Retinal pigment epithelial cell (primary cell): ENCODE results near the gene SLC13A3.

Experiments
- DNase-seq: peaks from one replicate; pipeline ENCODE4 v3.0.0-alpha.2; 2010; ENCODE audit warnings: low read depth
- H3K4me3 ChIP-seq: 2 replicates; pipeline ENCODE4 v1.5.1; 2011; ENCODE audit warnings: mild to moderate bottlenecking, low read length, control low read depth, moderate library complexity
- TF ChIP-seq, protein P1 (sequence below): conservative IDR thresholded peaks from 2 replicates; pipeline ENCODE4 v1.5.1; 2011; ENCODE audit warnings: low read depth, low read length, control low read depth, inconsistent platforms

SLC13A3 gene

DNA sequence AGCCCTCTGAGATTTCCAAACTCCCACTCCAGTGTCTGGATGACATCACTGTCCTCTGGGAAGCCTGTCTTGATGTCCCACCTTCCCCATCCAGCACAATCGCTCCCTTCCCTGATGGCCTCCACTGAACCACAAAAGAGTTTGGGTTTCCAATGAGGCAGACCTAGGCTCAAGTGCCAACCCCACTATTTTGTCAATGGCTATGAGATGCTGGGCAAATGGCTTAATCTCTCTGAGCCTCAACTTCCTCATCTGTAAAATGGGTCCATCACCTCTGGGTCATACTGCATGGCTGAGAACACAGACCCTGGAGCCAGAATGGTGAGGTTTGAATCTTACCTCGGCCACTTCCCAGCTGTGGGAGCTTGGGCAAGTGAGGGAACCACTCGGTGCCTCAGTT lies 11.7 kb downstream of the SLC13A3 start:
- DNase-seq, result no peak
- TF ChIP-seq, protein P1, sequence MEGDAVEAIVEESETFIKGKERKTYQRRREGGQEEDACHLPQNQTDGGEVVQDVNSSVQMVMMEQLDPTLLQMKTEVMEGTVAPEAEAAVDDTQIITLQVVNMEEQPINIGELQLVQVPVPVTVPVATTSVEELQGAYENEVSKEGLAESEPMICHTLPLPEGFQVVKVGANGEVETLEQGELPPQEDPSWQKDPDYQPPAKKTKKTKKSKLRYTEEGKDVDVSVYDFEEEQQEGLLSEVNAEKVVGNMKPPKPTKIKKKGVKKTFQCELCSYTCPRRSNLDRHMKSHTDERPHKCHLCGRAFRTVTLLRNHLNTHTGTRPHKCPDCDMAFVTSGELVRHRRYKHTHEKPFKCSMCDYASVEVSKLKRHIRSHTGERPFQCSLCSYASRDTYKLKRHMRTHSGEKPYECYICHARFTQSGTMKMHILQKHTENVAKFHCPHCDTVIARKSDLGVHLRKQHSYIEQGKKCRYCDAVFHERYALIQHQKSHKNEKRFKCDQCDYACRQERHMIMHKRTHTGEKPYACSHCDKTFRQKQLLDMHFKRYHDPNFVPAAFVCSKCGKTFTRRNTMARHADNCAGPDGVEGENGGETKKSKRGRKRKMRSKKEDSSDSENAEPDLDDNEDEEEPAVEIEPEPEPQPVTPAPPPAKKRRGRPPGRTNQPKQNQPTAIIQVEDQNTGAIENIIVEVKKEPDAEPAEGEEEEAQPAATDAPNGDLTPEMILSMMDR, result no peak
- H3K4me3 ChIP-seq, result no peak overlapping the region

GRCh38 chr20:46638898-46639274 lies 12.4 kb downstream of the SLC13A3 start:
- TF ChIP-seq, protein P1, result no peak
- H3K4me3 ChIP-seq, result no peak overlapping the region
- no peak for DNase-seq

GRCh38 chr20:46638134-46638897 lies 12.9 kb downstream of the SLC13A3 start:
- TF ChIP-seq, protein P1, result no peak
- no peak overlapping the region for H3K4me3 ChIP-seq

DNA sequence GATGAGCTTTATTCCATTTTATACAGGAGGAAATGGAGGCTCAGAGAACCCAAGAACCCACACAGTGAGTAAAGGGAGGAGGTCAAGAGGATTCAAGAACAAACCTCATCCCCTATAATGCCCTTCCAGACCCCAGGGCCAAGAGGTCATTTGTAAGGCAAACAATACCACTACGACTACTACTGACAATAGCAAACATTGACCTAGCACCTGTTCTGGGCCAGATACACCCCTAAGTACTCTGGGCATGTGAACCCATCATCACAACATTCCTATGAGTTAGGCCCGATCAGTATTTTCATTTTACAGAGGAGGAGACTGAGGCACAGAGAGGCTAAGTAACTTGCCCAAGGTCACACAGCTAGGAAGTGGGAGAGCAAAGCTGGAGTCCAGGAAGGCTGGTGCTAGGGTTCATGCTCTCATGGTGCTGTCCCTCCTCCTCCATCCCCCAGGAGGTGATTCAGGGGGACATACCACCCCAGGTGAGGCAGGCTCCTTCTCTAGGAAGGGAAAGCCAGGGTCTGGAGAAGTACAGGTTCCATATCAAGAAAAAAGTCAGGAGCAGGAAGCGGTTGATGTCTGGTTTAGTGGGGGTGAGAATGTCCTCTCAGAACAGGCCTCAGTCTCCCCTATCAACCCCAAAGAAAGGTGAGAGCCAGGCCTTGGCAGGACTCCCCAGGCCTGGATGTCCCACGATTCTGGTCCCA lies 13.7 kb downstream of the SLC13A3 start:
- TF ChIP-seq, protein P1, result no peak
- no peak overlapping the region for H3K4me3 ChIP-seq
- no peak for DNase-seq

More at GRCh38 chr20:46638134-46638897, 12.9 kb downstream of the SLC13A3 start:
- DNase-seq, result no peak

DNA sequence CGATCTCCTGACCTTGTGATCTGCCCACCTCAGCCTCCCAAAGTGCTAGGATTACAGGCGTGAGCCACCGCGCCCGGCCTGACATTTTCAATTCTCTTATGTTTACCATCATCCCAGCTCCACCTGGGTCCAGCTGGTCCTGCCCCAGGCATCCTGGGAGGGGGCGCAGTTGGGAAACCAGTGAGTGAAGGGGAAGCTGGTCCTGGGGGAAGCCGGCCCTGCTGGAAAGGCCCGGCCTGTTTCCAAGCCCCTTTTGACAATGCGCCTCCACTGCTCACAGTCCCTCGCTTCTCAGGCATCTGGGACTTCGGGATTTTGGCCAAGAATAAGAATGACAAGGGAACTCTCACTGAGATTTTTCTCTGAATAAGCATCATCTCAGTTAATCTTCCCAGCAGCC lies 14.2 kb downstream of the SLC13A3 start:
- TF ChIP-seq, protein P1, result no peak
- no peak for DNase-seq
- H3K4me3 ChIP-seq, result no peak overlapping the region

GRCh38 chr20:46636514-46636913 lies 14.7 kb downstream of the SLC13A3 start:
- TF ChIP-seq, protein P1, result no peak
- DNase-seq, result no peak
- H3K4me3 ChIP-seq, result no peak overlapping the region
